ENCODE measurements around the gene KIFAP3. TPM values are rescaled to one million over a fixed set of nuclear protein-coding genes. Genes with fewer than 3 reads are reported as not detected.
A peak's percentile ranks its signal among the peaks of the same experiment; 100 is the strongest.

KIFAP3 gene
- total and polyA plus RNA-seq, 4 experiments from 2014 or later, result 16.1 to 22.2 (median 18.5) TPM

DNA sequence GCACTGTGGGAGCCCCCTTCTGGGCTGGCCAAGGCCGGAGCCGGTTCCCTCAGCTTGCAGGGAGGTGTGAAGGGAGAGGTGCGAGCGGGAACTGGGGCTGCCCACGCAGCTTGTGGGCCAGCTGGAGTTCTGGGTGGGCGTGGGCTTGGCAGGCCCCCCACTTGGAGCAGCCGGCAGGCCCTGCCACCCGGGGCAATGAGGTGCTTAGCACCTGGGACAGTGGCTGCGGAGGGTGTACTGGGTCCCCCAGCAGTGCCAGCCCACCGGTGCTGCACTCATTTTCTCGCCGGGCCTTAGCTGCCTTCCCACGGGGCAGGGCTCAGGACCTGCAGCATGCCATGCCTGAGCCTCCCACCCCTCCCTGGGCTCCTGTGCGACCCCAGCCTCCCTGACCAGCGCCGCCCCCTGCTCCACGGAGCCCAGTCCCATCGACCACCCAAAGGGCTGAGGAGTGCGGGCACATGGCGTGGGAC is 192.4 kb downstream of the KIFAP3 start:
- H3K9me3 ChIP-seq (ENCODE audit: control insufficient read depth in 1 of 2, low read length in 2 of 2), result no peaks in the 10 kb centered on the region
- Mint-ChIP-seq H3K4me1 (peaks cover 20 to 42% (median 24%) of the 10 kb centered on the region in 4 donors), H3K4me3 (no peak overlapping the region), H3K36me3 (peaks cover 44 to 60% of the 10 kb centered on the region in 2 donors), H3K27me3 (no peaks in the 10 kb centered on the region), H3K27ac (no peak overlapping the region), H3K9me3 (no peaks in the 10 kb centered on the region)
- no peak for DNase-seq
- peaks cover 17% of the 10 kb centered on the region for H3K36me3 ChIP-seq (ENCODE audit: insufficient read depth, low read length)
- peaks cover 6% of the 10 kb centered on the region for H3K4me1 ChIP-seq (ENCODE audit: insufficient read depth, low read length)
- intact Hi-C loops (cut with micrococcal nuclease), result no loop called here
- H3K27ac ChIP-seq (ENCODE audit: low read depth, low read length), result no peak overlapping the region
- no peaks in the 10 kb centered on the region for H3K27me3 ChIP-seq (ENCODE audit: insufficient read depth, low read length)
- CTCF ChIA-PET (ENCODE audit: partially characterized antibody), result no interaction called here
- no peak overlapping the region for H3K4me3 ChIP-seq (ENCODE audit: low read length in 2 of 2)
- POLR2A ChIA-PET (ENCODE audit: partially characterized antibody), result no interaction called here

DNA sequence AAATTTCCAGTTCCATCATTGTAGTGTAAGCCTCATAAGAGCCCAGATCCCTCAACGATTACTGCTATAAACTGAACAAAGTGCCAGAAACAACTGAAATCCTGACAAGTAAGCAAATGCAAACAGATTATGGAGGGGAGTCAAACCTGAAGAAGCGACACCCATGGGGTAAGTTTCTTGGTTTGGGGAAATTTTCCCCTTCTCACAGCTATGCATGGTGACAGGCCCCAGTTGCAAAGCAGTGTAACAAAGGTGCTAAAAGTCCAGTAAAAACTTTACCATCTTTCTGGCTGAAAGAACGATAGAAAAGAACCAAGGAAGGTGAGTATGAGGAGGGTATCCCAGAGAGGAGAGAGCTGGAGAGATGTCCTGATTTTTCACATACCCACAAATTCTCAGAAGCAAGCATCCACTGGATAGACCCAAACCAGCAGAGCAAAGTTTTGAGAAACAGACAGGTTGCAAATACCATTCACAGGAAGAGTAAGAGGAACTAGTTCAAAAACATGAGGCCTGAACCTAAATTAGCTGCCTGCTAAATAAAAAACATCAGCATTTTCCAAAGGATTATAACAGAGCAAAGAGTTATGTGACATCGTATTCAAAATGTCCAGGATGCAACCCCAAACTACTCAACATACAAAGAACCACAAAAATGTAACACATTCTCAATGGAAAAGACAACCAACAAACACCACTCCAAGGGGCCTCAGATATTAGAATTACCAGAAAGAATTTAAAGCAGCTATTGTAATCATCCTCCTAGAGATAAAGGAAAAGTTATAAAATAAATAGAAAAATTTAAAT is 195.3 kb downstream of the KIFAP3 start:
- Mint-ChIP-seq H3K27me3 (no peaks in the 10 kb centered on the region), H3K36me3 (peaks cover 49 to 57% of the 10 kb centered on the region in 2 donors), H3K4me3 (no peak overlapping the region), H3K27ac (peak overlapping the region in 4 of 7 donors; percentile 7 to 66 (median 42)), H3K9me3 (no peaks in the 10 kb centered on the region), H3K4me1 (peaks cover 20 to 49% (median 25%) of the 10 kb centered on the region in 4 donors)
- Histone ChIP-seq H3K27me3 (ENCODE audit: insufficient read depth, low read length) (no peaks in the 10 kb centered on the region), H3K9me3 (ENCODE audit: control insufficient read depth in 1 of 2, low read length in 2 of 2) (no peaks in the 10 kb centered on the region), H3K4me1 (ENCODE audit: insufficient read depth, low read length) (no peaks in the 10 kb centered on the region), H3K4me3 (ENCODE audit: low read length in 2 of 2) (no peak overlapping the region), H3K27ac (ENCODE audit: low read depth, low read length) (no peak overlapping the region), H3K36me3 (ENCODE audit: insufficient read depth, low read length) (peaks cover 18% of the 10 kb centered on the region)
- intact Hi-C loops (cut with micrococcal nuclease), result no loop called here
- no peak for DNase-seq
- POLR2A ChIA-PET (ENCODE audit: partially characterized antibody), result interaction anchor here (0.6 to 1.0 kb wide), 2 partner anchors 9 to 24 kb away, joined by 3 read pairs; no protein-coding TSS in a partner anchor
- CTCF ChIA-PET (ENCODE audit: partially characterized antibody), result no interaction called here

GRCh38 chr1:169878498-169878897 is 196.0 kb downstream of the KIFAP3 start:
- H3K36me3 Mint-ChIP-seq, result peaks cover 56 to 65% of the 10 kb centered on the region in 2 donors
- H3K27me3 Mint-ChIP-seq, result no peaks in the 10 kb centered on the region
- DNase-seq, result no peak
- peaks cover 25 to 55% (median 30%) of the 10 kb centered on the region in 4 donors for H3K4me1 Mint-ChIP-seq
- peak overlapping the region in 2 of 7 donors; percentile 39 to 79 for H3K27ac Mint-ChIP-seq
- H3K9me3 ChIP-seq (ENCODE audit: control insufficient read depth in 1 of 2, low read length in 2 of 2), result no peaks in the 10 kb centered on the region
- no peak overlapping the region for H3K4me3 ChIP-seq (ENCODE audit: low read length in 2 of 2)
- intact Hi-C loops (cut with micrococcal nuclease), result no loop called here
- POLR2A ChIA-PET (ENCODE audit: partially characterized antibody), result interaction anchor here (1.0 kb wide), 1 partner anchor 10 kb away, joined by 3 read pairs; no protein-coding TSS in a partner anchor
- H3K4me1 ChIP-seq (ENCODE audit: insufficient read depth, low read length), result no peaks in the 10 kb centered on the region
- CTCF ChIA-PET (ENCODE audit: partially characterized antibody), result no interaction called here
- peaks cover 26% of the 10 kb centered on the region for H3K36me3 ChIP-seq (ENCODE audit: insufficient read depth, low read length)
- no peak overlapping the region for H3K27ac ChIP-seq (ENCODE audit: low read depth, low read length)
- no peaks in the 10 kb centered on the region for H3K9me3 Mint-ChIP-seq
- no peak overlapping the region for H3K4me3 Mint-ChIP-seq
- H3K27me3 ChIP-seq (ENCODE audit: insufficient read depth, low read length), result no peaks in the 10 kb centered on the region

- no peak for DNase-seq
- Mint-ChIP-seq H3K36me3 (peaks cover 58 to 66% of the 10 kb centered on the region in 2 donors), H3K27me3 (no peaks in the 10 kb centered on the region), H3K4me1 (peaks cover 22 to 51% (median 28%) of the 10 kb centered on the region in 4 donors), H3K9me3 (no peaks in the 10 kb centered on the region), H3K27ac (peak overlapping the region in 2 of 7 donors; percentile 8 to 39), H3K4me3 (no peak overlapping the region)
- ChIA-PET POLR2A (ENCODE audit: partially characterized antibody) (interaction anchor here (1.0 kb wide), 1 partner anchor 11 kb away, joined by 3 read pairs; no protein-coding TSS in a partner anchor), CTCF (ENCODE audit: partially characterized antibody) (no interaction called here)
- Histone ChIP-seq H3K4me1 (ENCODE audit: insufficient read depth, low read length) (no peaks in the 10 kb centered on the region), H3K4me3 (ENCODE audit: low read length in 2 of 2) (no peak overlapping the region), H3K36me3 (ENCODE audit: insufficient read depth, low read length) (peaks cover 30% of the 10 kb centered on the region), H3K27ac (ENCODE audit: low read depth, low read length) (no peak overlapping the region), H3K9me3 (ENCODE audit: control insufficient read depth in 1 of 2, low read length in 2 of 2) (no peaks in the 10 kb centered on the region), H3K27me3 (ENCODE audit: insufficient read depth, low read length) (no peaks in the 10 kb centered on the region)
- intact Hi-C loops (cut with micrococcal nuclease), result no loop called here
These were observed 196.5 kb downstream of the KIFAP3 start for GRCh38 chr1:169877800-169878491.

DNA sequence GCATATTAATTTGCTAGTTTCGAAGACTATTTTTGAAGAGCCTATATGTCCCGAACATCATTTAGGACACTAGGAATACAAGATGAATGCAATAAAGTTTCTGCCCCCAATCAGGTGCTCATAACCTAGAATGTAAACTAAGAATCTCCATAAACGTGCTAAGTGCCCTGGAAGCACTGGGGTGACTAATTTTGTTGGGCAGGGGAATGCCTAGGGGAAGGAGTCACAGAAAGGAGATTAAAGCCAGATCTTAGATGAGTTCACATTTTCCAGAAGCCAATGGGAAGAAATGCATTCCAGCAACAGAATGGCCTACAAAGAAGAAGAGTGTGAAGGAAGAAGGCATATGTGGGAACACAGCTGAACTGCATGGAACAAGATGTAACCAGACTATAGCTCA is 200.3 kb downstream of the KIFAP3 start:
- Mint-ChIP-seq H3K27me3 (no peaks in the 10 kb centered on the region), H3K9me3 (no peaks in the 10 kb centered on the region), H3K4me3 (no peak overlapping the region), H3K36me3 (peaks cover 82 to 86% of the 10 kb centered on the region in 2 donors), H3K27ac (peak overlapping the region in 6 of 7 donors; percentile 35 to 80 (median 55)), H3K4me1 (peaks cover 21 to 28% (median 24%) of the 10 kb centered on the region in 4 donors)
- ChIA-PET CTCF (ENCODE audit: partially characterized antibody) (no interaction called here), POLR2A (ENCODE audit: partially characterized antibody) (no interaction called here)
- H3K4me3 ChIP-seq (ENCODE audit: low read length in 2 of 2), result no peak overlapping the region
- H3K27ac ChIP-seq (ENCODE audit: low read depth, low read length), result no peak overlapping the region
- H3K36me3 ChIP-seq (ENCODE audit: insufficient read depth, low read length), result peaks cover 60% of the 10 kb centered on the region
- H3K9me3 ChIP-seq (ENCODE audit: control insufficient read depth in 1 of 2, low read length in 2 of 2), result no peaks in the 10 kb centered on the region
- DNase-seq, result no peak
- intact Hi-C loops (cut with micrococcal nuclease), result no loop called here
- no peaks in the 10 kb centered on the region for H3K27me3 ChIP-seq (ENCODE audit: insufficient read depth, low read length)
- H3K4me1 ChIP-seq (ENCODE audit: insufficient read depth, low read length), result no peaks in the 10 kb centered on the region

DNA sequence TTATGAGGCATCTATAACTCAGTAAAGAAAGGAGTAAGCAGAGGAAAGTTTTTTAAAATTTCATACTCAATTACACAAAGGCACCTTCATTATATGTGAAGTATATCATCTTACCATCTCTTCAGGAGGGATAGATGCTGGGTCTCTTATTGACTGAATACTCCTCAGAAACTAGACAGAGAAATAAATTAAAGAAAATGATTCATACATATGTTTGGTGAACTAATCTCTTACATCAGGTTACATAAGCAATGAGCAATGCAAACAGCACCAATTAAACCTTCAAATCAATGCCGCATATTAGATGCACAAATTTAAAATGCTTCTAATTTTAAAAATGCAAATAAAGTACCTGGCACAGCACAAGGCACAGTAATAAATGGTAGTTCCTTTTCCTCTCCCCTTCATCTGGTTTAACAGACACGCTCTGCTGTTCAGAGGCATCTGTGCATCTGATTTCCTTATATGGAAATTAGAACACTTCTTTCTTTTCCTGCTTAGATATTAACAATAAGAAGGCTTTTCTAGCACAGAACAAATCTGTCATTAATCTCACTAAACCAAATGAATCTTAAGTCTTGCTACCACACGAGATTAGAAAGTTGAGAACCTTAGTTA is 200.8 kb downstream of the KIFAP3 start:
- intact Hi-C loops (cut with micrococcal nuclease), result no loop called here
- Mint-ChIP-seq H3K4me3 (no peak overlapping the region), H3K4me1 (peaks cover 16 to 23% (median 19%) of the 10 kb centered on the region in 4 donors), H3K27ac (peak overlapping the region in 4 of 7 donors; percentile 25 to 56 (median 44)), H3K36me3 (peaks cover 87 to 90% of the 10 kb centered on the region in 2 donors), H3K9me3 (no peaks in the 10 kb centered on the region), H3K27me3 (no peaks in the 10 kb centered on the region)
- H3K27ac ChIP-seq (ENCODE audit: low read depth, low read length), result no peak overlapping the region
- H3K9me3 ChIP-seq (ENCODE audit: control insufficient read depth in 1 of 2, low read length in 2 of 2), result no peaks in the 10 kb centered on the region
- CTCF ChIA-PET (ENCODE audit: partially characterized antibody), result no interaction called here
- no peak overlapping the region for H3K4me3 ChIP-seq (ENCODE audit: low read length in 2 of 2)
- peaks cover 66% of the 10 kb centered on the region for H3K36me3 ChIP-seq (ENCODE audit: insufficient read depth, low read length)
- no peaks in the 10 kb centered on the region for H3K4me1 ChIP-seq (ENCODE audit: insufficient read depth, low read length)
- DNase-seq, result no peak
- no peaks in the 10 kb centered on the region for H3K27me3 ChIP-seq (ENCODE audit: insufficient read depth, low read length)
- POLR2A ChIA-PET (ENCODE audit: partially characterized antibody), result no interaction called here

DNA sequence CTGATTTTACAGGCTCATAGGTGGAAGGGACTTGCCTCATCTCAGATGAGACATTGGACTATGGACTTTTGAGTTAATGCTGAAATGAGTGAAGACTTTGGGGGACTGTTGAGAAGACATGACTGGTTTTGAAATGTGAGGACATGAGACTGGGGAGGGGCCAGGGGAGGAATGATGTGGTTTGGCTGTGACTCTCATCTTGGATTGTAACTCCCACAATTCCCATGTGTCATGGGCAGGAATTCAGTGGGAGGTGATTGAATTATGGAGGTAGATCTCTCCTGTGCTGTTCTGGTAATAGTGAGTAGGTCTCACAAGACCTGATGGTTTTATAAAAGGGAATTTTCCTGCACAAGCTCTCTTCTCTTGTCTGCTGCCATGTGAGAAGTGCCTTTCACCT is 201.6 kb downstream of the KIFAP3 start:
- no peak for DNase-seq
- Mint-ChIP-seq H3K4me1 (peaks cover 14 to 18% (median 16%) of the 10 kb centered on the region in 4 donors), H3K4me3 (no peak overlapping the region), H3K9me3 (no peaks in the 10 kb centered on the region), H3K36me3 (peaks cover 90% of the 10 kb centered on the region in 2 donors), H3K27me3 (no peaks in the 10 kb centered on the region), H3K27ac (peak overlapping the region in 1 of 7 donors; percentile 70)
- ChIA-PET POLR2A (ENCODE audit: partially characterized antibody) (no interaction called here), CTCF (ENCODE audit: partially characterized antibody) (no interaction called here)
- Histone ChIP-seq H3K9me3 (ENCODE audit: control insufficient read depth in 1 of 2, low read length in 2 of 2) (no peaks in the 10 kb centered on the region), H3K36me3 (ENCODE audit: insufficient read depth, low read length) (peaks cover 67% of the 10 kb centered on the region), H3K4me1 (ENCODE audit: insufficient read depth, low read length) (no peaks in the 10 kb centered on the region), H3K27ac (ENCODE audit: low read depth, low read length) (no peak overlapping the region), H3K27me3 (ENCODE audit: insufficient read depth, low read length) (no peaks in the 10 kb centered on the region), H3K4me3 (ENCODE audit: low read length in 2 of 2) (no peak overlapping the region)
- intact Hi-C loops (cut with micrococcal nuclease), result no loop called here
